ENCODE results near the gene NFYA.

The NFYA gene

GRCh38 chr6:41120058-41120457 is 47.3 kb downstream of the NFYA start:
- no peak for TF ChIP-seq CTCF (IDR thresholded peaks at IDR 0.05; ENCODE audit: low read depth, low read length)
- in situ Hi-C loops (cut with HindIII; ENCODE audit: low sequenced_read_pairs), result no loop called here
- H3K4me3 ChIP-seq (ENCODE audit: low read depth, low read length), result no peak overlapping the region
- DNase-seq (ENCODE audit: low read depth, low spot score), result no peak

- in situ Hi-C loops (cut with HindIII; ENCODE audit: low sequenced_read_pairs), result no loop called here
- no peak overlapping the region for H3K4me3 ChIP-seq (ENCODE audit: low read depth, low read length)
- DNase-seq (ENCODE audit: low read depth, low spot score), result peak; percentile 32
- TF ChIP-seq CTCF (IDR thresholded peaks at IDR 0.05; ENCODE audit: low read depth, low read length), result no peak
Observed at GRCh38 chr6:41122373-41122772, 49.6 kb downstream of the NFYA start.

DNA sequence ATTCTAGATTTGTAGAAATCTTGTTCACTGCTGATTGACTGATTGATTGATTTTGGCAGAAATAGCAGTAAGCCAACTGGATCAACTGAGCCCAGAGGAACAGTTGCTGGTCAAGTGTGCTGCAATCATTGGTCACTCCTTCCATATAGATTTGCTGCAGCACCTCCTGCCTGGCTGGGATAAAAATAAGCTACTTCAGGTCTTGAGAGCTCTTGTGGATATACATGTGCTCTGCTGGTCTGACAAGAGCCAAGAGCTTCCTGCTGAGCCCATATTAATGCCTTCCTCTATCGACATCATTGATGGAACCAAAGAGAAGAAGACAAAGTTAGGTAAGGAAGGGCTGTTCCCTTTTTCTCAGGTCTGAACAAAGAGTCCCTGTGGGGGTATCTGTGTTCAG is 50.1 kb downstream of the NFYA start:
- H3K4me3 ChIP-seq (ENCODE audit: low read depth, low read length), result no peak overlapping the region
- in situ Hi-C loops (cut with HindIII; ENCODE audit: low sequenced_read_pairs), result no loop called here
- no peak for TF ChIP-seq CTCF (IDR thresholded peaks at IDR 0.05; ENCODE audit: low read depth, low read length)
- DNase-seq (ENCODE audit: low read depth, low spot score), result no peak

DNA sequence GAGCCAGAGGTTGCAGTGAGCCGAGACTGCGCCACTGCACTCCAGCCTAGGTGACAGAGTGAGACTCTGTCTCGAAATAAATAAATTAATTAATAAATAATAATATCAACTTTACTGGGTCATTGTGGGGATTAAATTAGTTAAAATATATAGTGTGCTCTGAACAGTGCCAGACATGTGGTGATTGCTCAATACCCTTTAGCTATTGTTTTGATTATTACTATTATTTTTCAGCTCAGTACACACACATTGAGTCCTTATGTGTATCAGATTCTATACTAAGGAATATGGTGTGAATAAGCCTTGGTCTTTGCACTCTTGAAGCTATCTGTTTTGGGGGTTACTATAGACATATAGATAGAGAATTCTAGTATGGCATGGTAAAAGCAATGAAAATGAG is 52.5 kb downstream of the NFYA start:
- H3K4me3 ChIP-seq (ENCODE audit: low read depth, low read length), result no peak overlapping the region
- in situ Hi-C loops (cut with HindIII; ENCODE audit: low sequenced_read_pairs), result no loop called here
- DNase-seq (ENCODE audit: low read depth, low spot score), result no peak
- no peak for TF ChIP-seq CTCF (IDR thresholded peaks at IDR 0.05; ENCODE audit: low read depth, low read length)

DNA sequence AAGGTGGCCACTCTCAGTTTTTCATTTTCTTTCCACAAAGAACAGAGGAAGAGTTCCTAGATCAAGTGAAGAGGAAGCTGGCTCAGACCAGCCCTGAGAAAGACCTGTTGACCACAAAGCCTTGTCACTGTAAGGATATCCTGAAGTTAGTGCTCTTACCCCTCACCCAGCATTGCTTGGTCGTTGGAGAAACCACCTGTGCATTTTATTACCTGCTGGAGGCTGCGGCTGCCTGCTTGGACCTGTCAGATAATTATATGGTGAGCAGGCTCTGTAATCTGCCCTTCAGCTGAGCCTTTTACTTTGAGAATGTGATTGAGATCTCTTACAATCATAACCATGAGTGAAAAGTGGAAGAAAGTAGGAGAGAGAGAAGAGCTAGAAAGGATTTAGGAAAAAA is 59.5 kb downstream of the NFYA start:
- TF ChIP-seq CTCF (IDR thresholded peaks at IDR 0.05; ENCODE audit: low read depth, low read length), result no peak
- in situ Hi-C loops (cut with HindIII; ENCODE audit: low sequenced_read_pairs), result no loop called here
- no peak for DNase-seq (ENCODE audit: low read depth, low spot score)
- H3K4me3 ChIP-seq (ENCODE audit: low read depth, low read length), result no peak overlapping the region

DNA sequence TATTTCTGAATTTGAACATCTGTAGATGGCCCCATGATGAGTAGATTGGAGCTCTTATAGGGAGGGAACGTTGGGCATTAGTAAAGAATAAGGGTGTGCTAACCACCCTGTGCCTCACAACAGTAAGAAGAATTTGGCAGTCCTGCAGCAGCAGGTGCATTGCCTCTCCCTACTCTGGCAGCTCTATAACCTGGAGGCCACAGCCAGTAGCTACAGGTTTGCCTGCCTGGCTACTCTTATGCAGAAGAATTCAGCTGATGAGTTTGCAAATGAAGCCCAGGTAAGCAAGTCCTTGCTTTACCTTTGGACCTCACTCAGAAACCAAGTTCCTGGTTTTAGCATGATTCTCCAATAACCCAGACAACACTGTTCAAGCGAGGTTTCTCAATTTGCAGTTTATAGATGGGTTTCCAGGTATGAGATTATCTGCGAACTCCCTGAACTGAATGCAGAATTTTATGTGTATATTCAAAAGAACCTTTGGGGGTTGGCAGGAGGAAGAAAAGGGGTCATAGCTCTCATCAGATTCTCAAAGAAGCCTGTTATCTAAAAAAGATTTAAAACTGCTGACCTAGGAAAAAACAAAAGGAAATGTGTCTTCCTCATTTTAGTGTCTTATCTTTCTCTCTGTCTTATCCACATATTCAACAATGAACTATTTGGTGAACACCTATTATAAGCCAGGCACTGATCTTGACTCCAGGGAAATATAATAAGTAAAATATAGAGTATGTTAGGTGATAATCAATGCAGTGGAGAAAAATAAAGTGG is 62.5 kb downstream of the NFYA start:
- no peak for DNase-seq (ENCODE audit: low read depth, low spot score)
- in situ Hi-C loops (cut with HindIII; ENCODE audit: low sequenced_read_pairs), result no loop called here
- no peak overlapping the region for H3K4me3 ChIP-seq (ENCODE audit: low read depth, low read length)
- TF ChIP-seq CTCF (IDR thresholded peaks at IDR 0.05; ENCODE audit: low read depth, low read length), result no peak

All from astrocyte of the spinal cord (primary cell).